ENCODE data around the gene ABAT.
"Not testable (repeated sequence)": the region's sequence is repeated elsewhere in the genome, so short reads cannot be mapped to it uniquely, and the experiment has no call there.

The ABAT gene

GRCh38 chr16:8785408-8785807 is 111.0 kb downstream of the ABAT start:
- no peak overlapping the region for H3K4me3 ChIP-seq (ENCODE audit: low read depth, low read length)
- TF ChIP-seq, protein P1, sequence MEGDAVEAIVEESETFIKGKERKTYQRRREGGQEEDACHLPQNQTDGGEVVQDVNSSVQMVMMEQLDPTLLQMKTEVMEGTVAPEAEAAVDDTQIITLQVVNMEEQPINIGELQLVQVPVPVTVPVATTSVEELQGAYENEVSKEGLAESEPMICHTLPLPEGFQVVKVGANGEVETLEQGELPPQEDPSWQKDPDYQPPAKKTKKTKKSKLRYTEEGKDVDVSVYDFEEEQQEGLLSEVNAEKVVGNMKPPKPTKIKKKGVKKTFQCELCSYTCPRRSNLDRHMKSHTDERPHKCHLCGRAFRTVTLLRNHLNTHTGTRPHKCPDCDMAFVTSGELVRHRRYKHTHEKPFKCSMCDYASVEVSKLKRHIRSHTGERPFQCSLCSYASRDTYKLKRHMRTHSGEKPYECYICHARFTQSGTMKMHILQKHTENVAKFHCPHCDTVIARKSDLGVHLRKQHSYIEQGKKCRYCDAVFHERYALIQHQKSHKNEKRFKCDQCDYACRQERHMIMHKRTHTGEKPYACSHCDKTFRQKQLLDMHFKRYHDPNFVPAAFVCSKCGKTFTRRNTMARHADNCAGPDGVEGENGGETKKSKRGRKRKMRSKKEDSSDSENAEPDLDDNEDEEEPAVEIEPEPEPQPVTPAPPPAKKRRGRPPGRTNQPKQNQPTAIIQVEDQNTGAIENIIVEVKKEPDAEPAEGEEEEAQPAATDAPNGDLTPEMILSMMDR (IDR thresholded peaks at IDR 0.05; ENCODE audit: borderline replicate concordance, insufficient read depth, low read depth, low read length) = no peak

GRCh38 chr16:8786316-8786715 is 111.9 kb downstream of the ABAT start:
- not testable (repeated sequence) for H3K4me3 ChIP-seq (ENCODE audit: low read depth, low read length)

DNA sequence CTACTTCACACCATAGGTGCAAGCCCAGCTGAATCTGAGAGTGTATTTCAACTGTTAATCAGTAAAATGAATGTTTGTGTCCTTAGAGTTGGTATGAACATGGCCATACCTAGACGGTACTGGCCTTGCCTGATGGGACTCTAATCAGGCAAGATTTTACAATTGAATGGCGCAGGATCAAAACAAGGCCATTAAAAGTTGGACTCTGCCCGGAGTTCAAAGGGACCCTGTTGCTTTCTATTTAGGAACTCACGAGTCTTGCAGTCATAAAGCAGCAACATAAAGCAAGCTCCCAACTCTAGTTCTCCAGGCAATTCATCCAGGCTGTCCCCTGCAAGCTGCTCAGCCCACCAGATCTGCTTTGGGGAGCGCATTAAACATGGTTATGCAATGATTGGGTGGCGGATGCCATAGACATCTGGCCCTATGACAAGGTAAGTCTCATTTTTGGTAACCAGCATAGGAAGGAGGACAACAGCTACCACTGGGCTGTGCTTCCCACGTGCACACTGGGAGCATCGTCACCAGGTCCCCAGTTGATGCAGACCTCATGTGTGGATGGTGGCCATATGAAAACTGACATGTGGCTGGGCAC is 114.3 kb downstream of the ABAT start:
- TF ChIP-seq, protein P1 (IDR thresholded peaks at IDR 0.05; ENCODE audit: borderline replicate concordance, insufficient read depth, low read depth, low read length) = no peak
- H3K4me3 ChIP-seq (ENCODE audit: low read depth, low read length) = no peak overlapping the region

DNA sequence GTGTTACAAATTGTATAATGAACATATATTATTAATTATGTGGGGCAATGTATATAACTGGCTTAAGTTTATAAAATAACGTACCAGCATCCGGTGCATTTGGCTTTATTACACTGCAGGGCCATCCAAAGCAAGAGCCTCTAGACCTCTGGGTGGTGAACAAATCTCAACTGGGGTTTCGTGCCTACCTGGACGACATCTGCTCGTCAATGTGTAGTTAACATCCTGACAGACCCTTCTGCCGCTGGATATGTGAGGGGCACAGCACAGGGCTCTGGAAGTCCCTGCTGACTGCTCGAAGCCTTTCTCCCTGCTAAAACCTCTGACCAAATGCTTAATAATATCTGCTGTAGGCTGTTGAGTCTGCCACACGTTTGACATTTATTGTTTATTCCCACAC is 120.7 kb downstream of the ABAT start:
- H3K4me3 ChIP-seq (ENCODE audit: low read depth, low read length) = no peak overlapping the region
- TF ChIP-seq, protein P1 (IDR thresholded peaks at IDR 0.05; ENCODE audit: borderline replicate concordance, insufficient read depth, low read depth, low read length) = no peak

DNA sequence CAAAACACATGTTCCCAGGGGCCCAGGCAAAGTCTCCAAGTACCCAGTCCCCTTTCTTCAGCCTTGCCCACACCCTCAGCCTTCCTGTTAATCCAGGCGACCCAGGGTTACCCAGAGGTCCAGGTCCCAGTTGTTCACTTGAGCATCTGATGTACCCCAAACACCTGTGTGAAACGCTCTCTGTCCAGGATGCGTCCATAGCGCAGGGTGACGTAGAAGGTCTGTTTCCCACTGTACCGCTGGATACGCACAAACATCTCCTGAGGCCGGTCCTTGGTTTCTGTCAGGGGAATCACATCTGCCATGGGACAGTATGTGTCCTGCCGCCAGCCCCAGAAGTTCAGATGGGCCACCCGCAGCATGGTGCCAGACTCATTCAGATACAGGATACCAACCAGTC is 121.4 kb downstream of the ABAT start:
- TF ChIP-seq, protein P1 (IDR thresholded peaks at IDR 0.05; ENCODE audit: borderline replicate concordance, insufficient read depth, low read depth, low read length) = no peak
- no peak overlapping the region for H3K4me3 ChIP-seq (ENCODE audit: low read depth, low read length)

GRCh38 chr16:8796469-8797363 is 122.3 kb downstream of the ABAT start:
- TF ChIP-seq, protein P1 (IDR thresholded peaks at IDR 0.05; ENCODE audit: borderline replicate concordance, insufficient read depth, low read depth, low read length) = no peak

GRCh38 chr16:8797364-8798173 is 123.2 kb downstream of the ABAT start, which contains the start of the genes PMM2 and TMEM186:
Gene PMM2, plus strand, starts transcription at chr16:8797839. Its CDS starts 44 bp downstream, at chr16:8797883.
Gene TMEM186, minus strand, starts transcription at chr16:8797639. Its CDS starts 25 bp downstream, at chr16:8797614.
- TF ChIP-seq, protein P1 (IDR thresholded peaks at IDR 0.05; ENCODE audit: borderline replicate concordance, insufficient read depth, low read depth, low read length) = no peak
- peak within 1 kb of the TSS; percentile 79 for H3K4me3 ChIP-seq (ENCODE audit: low read depth, low read length)

More at GRCh38 chr16:8796469-8797363, 122.3 kb downstream of the ABAT start:
- peak overlapping the region; percentile 79 for H3K4me3 ChIP-seq (ENCODE audit: low read depth, low read length)

Measured in GM12875 (cell line).